Skeletal muscle cell (primary cell): ENCODE data around the gene GCSAM.

ENCODE experiments used
- DNase-seq: peaks from one replicate; pipeline ENCODE4 v3.0.0-alpha.2; 2010; ENCODE audit warnings: low read depth
- H3K4me3 ChIP-seq: 2 replicates; pipeline ENCODE4 v1.5.1; 2011; ENCODE audit warnings: low read depth, mild to moderate bottlenecking, control low read depth, low read length, moderate library complexity

Gene GCSAM

GRCh38 chr3:112131111-112131510 is 1.9 kb downstream of the GCSAM start:
- H3K4me3 ChIP-seq, result no peak overlapping the region
- DNase-seq, result no peak

- H3K4me3 ChIP-seq, result no peak overlapping the region
- no peak for DNase-seq
Measured at GRCh38 chr3:112130638-112130993, 2.4 kb downstream of the GCSAM start.

- no peak for DNase-seq
- H3K4me3 ChIP-seq, result no peak overlapping the region
Measured at GRCh38 chr3:112129925-112130637, 3.0 kb downstream of the GCSAM start.

- DNase-seq, result no peak
- no peak overlapping the region for H3K4me3 ChIP-seq
Measured at GRCh38 chr3:112128843-112129727, 4.0 kb downstream of the GCSAM start.

GRCh38 chr3:112127522-112128494 is 5.2 kb downstream of the GCSAM start:
- no peak overlapping the region for H3K4me3 ChIP-seq
- DNase-seq, result no peak

GRCh38 chr3:112126511-112126911 is 6.5 kb downstream of the GCSAM start:
- no peak for DNase-seq

GRCh38 chr3:112124907-112125607 is 8.0 kb downstream of the GCSAM start:
- no peak overlapping the region for H3K4me3 ChIP-seq

More at GRCh38 chr3:112126511-112126911, 6.5 kb downstream of the GCSAM start:
- H3K4me3 ChIP-seq, result no peak overlapping the region

GRCh38 chr3:112123548-112123947 is 9.5 kb downstream of the GCSAM start:
- no peak for DNase-seq
- no peak overlapping the region for H3K4me3 ChIP-seq

More at GRCh38 chr3:112124907-112125607, 8.0 kb downstream of the GCSAM start:
- no peak for DNase-seq

GRCh38 chr3:112122870-112123269 is 10.2 kb downstream of the GCSAM start:
- no peak overlapping the region for H3K4me3 ChIP-seq
- DNase-seq, result no peak

- no peak for DNase-seq
- H3K4me3 ChIP-seq, result no peak overlapping the region
Measured at GRCh38 chr3:112121577-112122547, 11.2 kb downstream of the GCSAM start.

GRCh38 chr3:112119962-112120836 is 12.8 kb downstream of the GCSAM start:
- no peak for DNase-seq

GRCh38 chr3:112117841-112118571 is 15.0 kb downstream of the GCSAM start:
- no peak overlapping the region for H3K4me3 ChIP-seq
- DNase-seq, result no peak

More at GRCh38 chr3:112119962-112120836, 12.8 kb downstream of the GCSAM start:
- no peak overlapping the region for H3K4me3 ChIP-seq

GRCh38 chr3:112117415-112117814 is 15.6 kb downstream of the GCSAM start:
- no peak for DNase-seq
- H3K4me3 ChIP-seq, result no peak overlapping the region

- no peak for DNase-seq
- H3K4me3 ChIP-seq, result no peak overlapping the region
Measured at GRCh38 chr3:112116748-112117186, 16.3 kb downstream of the GCSAM start.

- no peak overlapping the region for H3K4me3 ChIP-seq
Measured at GRCh38 chr3:112115806-112116383, 17.2 kb downstream of the GCSAM start.

GRCh38 chr3:112115161-112115739 is 17.8 kb downstream of the GCSAM start:
- no peak for DNase-seq

More at GRCh38 chr3:112115806-112116383, 17.2 kb downstream of the GCSAM start:
- DNase-seq, result no peak

More at GRCh38 chr3:112115161-112115739, 17.8 kb downstream of the GCSAM start:
- H3K4me3 ChIP-seq, result no peak overlapping the region
